Activated gamma-delta T cell treated with Interleukin-2 at 50 U/mL for 16 hours (primary cell): ENCODE measurements around the gene SEMA3B.
"Not testable (repeated sequence)": the region's sequence is repeated elsewhere in the genome, so short reads cannot be mapped to it uniquely, and the experiment has no call there.

Source experiments
- DNase-seq: peaks from one replicate; pipeline ENCODE4 v3.0.0-alpha.2; 2020

SEMA3B gene

GRCh38 chr3:50274371-50275104 lies 5.6 kb downstream of the SEMA3B start:
- DNase-seq, result peak; percentile 57

DNA sequence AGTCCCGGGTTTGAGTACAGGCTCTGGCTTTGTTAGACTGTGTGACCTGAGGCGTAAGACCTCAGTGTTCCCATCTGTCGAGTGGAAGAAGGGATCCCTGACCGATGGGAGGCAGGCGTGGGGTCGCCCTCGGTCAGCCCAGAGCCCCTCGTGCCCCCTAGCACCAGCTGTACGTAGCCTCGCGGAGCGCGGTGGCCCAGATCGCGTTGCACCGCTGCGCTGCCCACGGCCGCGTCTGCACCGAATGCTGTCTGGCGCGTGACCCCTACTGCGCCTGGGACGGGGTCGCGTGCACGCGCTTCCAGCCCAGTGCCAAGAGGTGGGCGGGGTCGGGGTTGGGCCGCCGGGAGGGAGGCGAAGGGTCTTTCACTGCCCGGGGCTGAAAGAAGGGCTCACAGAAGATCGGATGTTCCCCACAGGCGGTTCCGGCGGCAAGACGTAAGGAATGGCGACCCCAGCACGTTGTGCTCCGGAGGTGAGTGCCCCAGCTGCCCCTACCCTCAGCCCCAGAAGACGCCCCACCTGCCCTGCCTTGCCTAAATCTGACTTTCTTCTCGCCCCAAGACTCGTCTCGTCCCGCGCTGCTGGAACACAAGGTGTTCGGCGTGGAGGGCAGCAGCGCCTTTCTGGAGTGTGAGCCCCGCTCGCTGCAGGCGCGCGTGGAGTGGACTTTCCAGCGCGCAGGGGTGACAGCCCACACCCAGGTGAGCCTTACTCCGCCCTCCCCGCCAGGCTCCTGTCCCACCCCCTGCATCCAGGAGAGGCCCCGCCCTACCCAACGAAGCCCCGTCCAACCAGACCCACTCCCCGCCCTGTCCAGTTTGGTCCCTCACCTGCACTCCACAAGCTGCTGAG lies 6.4 kb downstream of the SEMA3B start:
- DNase-seq, result no peak

- no peak for DNase-seq
Observed at GRCh38 chr3:50275996-50276761, 7.2 kb downstream of the SEMA3B start.

DNA sequence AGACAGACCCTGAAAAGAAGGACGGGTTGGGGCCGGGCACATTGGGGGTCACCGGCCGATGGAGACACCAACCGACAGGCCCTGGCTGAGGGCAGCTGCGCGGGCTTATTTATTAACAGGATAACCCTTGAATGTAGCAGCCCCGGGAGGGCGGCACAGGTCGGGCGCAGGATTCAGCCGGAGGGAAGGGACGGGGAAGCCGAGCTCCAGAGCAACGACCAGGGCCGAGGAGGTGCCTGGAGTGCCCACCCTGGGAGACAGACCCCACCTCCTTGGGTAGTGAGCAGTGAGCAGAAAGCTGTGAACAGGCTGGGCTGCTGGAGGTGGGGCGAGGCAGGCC lies 7.8 kb downstream of the SEMA3B start:
- no peak for DNase-seq

DNA sequence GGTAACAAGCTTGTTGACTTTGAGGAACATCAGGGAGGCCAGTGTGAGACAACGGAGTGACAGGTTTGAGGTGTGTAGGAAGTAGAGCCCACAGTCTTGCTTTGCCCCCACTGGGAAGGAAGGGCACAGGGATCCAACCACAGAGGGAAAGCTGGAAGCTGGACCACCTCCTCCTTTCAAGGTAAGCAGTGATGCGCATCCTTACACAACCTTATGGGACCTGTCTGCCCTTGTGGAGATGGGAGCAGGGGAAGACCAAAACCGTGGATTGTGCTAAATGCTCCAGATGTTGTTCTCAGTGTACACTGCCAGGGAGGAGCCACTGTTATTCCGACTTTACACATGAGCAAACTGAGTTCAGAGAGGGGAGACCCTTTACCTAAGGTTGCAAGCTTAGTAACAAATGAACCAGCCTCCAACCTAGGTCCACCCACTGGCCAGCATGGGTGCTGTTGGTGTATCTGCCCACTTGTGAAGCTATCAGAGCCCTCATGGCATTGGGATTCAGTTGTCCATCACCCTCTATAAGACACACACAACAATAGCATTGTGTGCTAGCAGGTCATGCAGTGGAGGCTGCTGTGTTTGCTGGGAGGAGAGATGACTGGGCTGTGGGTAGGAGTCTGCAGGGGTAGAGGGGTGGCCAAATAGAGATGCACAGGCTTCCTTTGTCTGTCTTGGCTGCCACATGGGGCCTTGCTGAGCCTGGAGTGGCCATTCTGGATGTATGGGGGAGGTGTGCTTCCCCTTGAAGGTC lies 9.4 kb downstream of the SEMA3B start:
- no peak for DNase-seq

DNA sequence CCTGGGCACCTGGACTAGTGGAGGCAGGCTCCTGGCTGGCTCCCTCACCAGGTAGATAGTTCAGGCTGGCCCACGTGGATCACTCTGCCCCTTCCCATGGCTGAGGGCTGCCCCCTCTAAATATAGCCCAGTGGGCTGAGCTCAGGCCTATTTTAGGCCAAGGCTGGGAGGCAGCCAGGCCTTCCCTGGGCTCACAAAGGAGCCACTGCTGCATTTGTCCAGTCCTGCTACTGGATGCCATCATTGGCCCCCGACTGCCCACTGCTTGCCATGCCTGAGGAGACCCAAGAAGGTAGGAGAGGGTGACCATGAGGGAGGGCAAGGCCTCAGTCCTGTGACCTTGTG lies 9.9 kb downstream of the SEMA3B start, which contains the start of gene LSMEM2:
LSMEM2 (plus strand) TSS at position 208 of the 345 bp plus-strand sequence; CDS start at position 235, 27 bp downstream.
- no peak for DNase-seq

DNA sequence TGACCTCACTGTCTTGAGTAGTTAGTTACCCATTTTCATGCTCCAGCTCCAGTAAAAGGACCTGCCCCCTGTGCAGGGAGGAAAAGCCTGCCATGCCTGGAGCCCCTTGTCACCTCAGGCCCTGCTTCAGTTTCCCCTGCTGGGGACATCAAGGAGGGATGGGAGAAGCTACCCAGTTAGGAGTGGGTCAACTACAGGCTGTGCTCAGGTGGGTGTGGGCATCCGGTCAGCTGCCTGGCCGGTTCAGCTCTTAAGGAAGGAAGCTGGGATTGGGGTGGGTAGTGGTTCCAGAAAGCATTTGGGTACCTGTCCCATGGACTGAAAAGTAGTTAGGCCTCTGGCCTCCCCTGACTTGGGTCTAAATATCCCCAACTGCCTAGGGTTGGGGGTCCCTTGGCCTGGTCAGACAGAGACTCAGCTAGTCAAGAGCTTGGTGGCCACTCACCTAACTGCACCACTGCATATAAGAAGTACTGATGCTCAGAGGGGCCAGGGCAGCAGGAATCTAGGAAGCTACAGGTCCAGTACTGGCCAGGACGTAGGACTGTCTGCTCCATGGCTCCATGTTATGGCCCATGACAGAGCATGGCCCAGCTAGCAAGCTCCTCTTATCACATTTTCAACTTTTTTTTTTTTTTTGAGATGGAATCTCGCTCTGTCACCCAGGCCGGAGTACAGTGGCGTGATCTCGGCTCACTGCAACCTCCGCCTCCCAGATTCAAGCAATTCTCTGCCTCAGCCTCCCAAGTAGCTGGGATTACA lies 10.5 kb downstream of the SEMA3B start:
- no peak for DNase-seq

DNA sequence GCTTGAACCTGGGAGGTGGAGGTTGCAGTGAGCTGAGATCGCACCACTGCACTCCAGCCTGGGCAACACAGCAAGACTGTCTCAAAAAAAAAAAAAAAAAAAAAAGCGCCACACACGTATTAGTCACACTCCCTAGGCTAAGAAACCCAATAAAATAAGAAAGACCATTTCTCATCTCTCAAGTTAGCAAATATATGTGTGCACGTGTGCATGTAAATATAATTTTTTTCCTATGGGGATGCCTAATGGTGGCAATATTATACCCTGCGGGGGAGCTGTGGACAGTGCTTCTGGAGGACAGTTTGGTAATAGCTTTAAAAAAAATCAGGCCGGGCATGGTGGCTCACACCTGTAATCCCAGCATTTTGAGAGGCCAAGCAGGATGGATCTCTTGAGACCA lies 15.2 kb downstream of the SEMA3B start:
- DNase-seq, result not testable (repeated sequence)

- no peak for DNase-seq
Observed at GRCh38 chr3:50286322-50287227, 17.6 kb downstream of the SEMA3B start.

GRCh38 chr3:50287262-50287661 lies 18.3 kb downstream of the SEMA3B start:
- DNase-seq, result no peak

GRCh38 chr3:50288387-50289007 lies 19.6 kb downstream of the SEMA3B start:
- DNase-seq, result no peak

DNA sequence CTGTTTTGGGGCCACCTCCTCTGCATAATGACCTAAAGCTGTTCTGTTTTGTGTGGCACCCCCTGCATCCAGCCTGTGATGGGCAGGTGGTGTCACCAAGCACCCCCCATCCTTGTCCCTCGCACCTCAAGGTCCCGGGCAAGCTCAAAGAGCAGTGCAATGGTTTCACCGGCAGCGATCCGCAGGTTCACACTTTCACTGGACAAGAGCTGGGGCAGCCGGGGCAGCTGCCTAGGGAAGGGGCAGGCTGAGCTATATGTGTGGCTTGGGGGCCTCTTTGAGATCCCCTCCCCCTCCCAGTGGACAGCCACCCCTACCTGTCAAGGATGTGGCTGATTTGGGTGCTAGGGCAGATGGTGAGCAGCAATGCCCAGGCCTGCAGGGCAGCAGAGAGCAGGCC lies 20.2 kb downstream of the SEMA3B start:
- no peak for DNase-seq

- DNase-seq, result no peak
Observed at GRCh38 chr3:50290161-50290641, 21.3 kb downstream of the SEMA3B start.

- DNase-seq, result peak; percentile 93
Observed at GRCh38 chr3:50292159-50293078, 23.5 kb downstream of the SEMA3B start, which contains the start of gene IFRD2. TSS of gene IFRD2 (minus strand) at chr3:50292429. CDS start at chr3:50292274, 155 bp downstream.

GRCh38 chr3:50293079-50293801 lies 24.3 kb downstream of the SEMA3B start:
- no peak for DNase-seq

GRCh38 chr3:50294089-50294488 lies 25.1 kb downstream of the SEMA3B start:
- no peak for DNase-seq

DNA sequence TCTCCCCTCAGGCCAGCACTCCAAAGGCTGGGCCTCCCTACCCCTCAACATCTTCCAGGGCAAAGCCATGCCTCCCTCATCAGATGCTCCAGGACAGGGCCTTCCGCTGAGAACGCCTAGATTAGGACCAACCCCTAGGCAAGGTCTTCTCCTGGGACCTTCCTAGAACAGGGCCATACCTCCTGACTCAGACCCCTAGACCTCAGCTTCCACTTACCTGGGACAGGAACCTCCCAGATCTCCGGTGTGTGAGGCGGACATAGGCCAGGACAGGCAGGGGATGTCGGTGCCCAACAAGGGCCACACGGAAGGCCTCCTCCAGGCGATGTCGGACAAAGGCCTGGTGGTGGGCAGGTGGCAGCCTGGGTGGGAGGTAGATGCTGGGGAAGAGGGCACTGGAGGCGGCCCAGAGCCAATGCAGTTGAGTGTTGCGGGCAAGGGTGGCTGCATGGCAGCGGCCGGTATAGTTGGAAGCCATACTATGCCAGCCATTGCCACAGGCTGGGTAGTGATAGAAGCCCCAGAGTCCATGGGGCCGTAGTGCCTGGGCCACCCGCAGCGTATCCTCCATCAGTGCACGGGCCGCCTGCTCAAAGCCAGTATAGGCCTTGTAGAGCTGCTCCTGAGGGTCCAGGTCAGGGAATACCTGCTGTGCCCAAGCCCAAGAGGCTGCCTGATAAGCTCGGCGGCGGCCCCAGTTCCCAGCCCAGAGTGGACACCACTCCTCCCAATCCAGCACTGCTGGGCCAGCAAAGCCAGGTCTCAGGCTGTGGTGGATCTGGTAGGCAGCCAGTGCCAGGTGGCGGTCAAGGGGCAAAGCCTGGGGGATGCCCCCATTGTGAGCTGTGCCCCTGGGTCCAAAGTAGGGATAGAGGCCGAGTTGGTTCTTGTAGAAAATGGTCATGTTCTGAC lies 25.8 kb downstream of the SEMA3B start:
- no peak for DNase-seq
